C4-2B (cell line): ENCODE data around the gene CARMIL1.

ENCODE experiments used
- H3K27ac ChIP-seq: fragments of 450-650 bp; 2 replicates; pipeline ENCODE4 v1.5.1; 2017
- CTCF ChIP-seq: fragments of 450-650 bp; conservative IDR thresholded peaks from 2 replicates; pipeline ENCODE4 v1.5.1; 2017; ENCODE audit warnings: mild to moderate bottlenecking
- ZFX ChIP-seq: fragments of 450-650 bp; IDR thresholded peaks from 2 replicates; pipeline ENCODE4 v1.6.1; 2017

CARMIL1 gene

GRCh38 chr6:25278914-25279747 lies at the start of gene CARMIL1:
Gene CARMIL1 (plus strand): TSS chr6:25279374. CDS start chr6:25279796, 422 bp downstream.
- TF ChIP-seq ZFX (peak; percentile 36; the same call in 1 of the 2 replicates), CTCF (peak; percentile 88)
- peak within 1 kb of the TSS; percentile 85 for H3K27ac ChIP-seq

GRCh38 chr6:25229671-25230321 lies 49.4 kb upstream of the CARMIL1 start:
- no peak overlapping the region for H3K27ac ChIP-seq
- TF ChIP-seq ZFX (no peak), CTCF (no peak)

- no peak overlapping the region for H3K27ac ChIP-seq
These were observed 46.7 kb upstream of the CARMIL1 start for GRCh38 chr6:25232479-25232878.

GRCh38 chr6:25233226-25233625 lies 45.9 kb upstream of the CARMIL1 start:
- H3K27ac ChIP-seq: no peak overlapping the region
- no peak for TF ChIP-seq CTCF
- TF ChIP-seq ZFX: no peak

More at GRCh38 chr6:25232479-25232878, 46.7 kb upstream of the CARMIL1 start:
- TF ChIP-seq ZFX (no peak), CTCF (no peak)

GRCh38 chr6:25237579-25237978 lies 41.6 kb upstream of the CARMIL1 start:
- no peak overlapping the region for H3K27ac ChIP-seq
- TF ChIP-seq CTCF (no peak), ZFX (no peak)

GRCh38 chr6:25239059-25239458 lies 40.1 kb upstream of the CARMIL1 start:
- TF ChIP-seq CTCF (no peak), ZFX (no peak)
- no peak overlapping the region for H3K27ac ChIP-seq

- no peak for TF ChIP-seq ZFX
- no peak for TF ChIP-seq CTCF
- no peak overlapping the region for H3K27ac ChIP-seq
These were observed 39.7 kb upstream of the CARMIL1 start for GRCh38 chr6:25239498-25239897.
